NOMO-1 treated with DMSO at 0.1 percent for 48 hours (cell line): ENCODE data around the gene SCGB1C1.
"Not testable (repeated sequence)": the region's sequence is repeated elsewhere in the genome, so short reads cannot be mapped to it uniquely, and the experiment has no call there.

Experiments
- DNase-seq: peaks from one replicate; lab custom pipeline; 2025; ENCODE audit not compliant: unreplicated experiment; lab: John Stamatoyannopoulos, UW

The SCGB1C1 gene

DNA sequence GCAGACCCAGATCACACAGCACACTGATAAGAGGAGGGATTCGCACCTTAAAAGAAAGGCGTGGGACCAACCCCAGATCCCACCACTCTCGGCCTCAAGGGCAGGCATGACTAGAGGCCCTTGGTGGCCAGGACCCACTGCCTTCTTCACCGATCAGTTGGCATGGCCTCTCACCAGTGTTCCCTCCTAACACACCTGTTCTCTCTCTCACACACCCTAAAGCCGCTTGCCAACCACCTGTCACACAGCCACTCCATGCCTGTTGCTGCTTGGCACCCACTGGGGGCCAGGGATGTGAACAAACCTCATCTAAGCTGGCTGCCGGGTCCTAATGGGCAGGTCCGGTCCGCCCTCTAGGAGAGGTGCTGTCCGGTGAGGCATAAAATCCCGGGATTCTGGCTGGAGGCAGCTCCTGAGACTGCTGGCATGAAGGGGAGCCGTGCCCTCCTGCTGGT, at the start of gene SCGB1C1:
TSS of gene SCGB1C1 (plus strand) at position 405 of the 455 bp plus-strand sequence. CDS start at position 427, 22 bp downstream.
- not testable (repeated sequence) for DNase-seq

DNA sequence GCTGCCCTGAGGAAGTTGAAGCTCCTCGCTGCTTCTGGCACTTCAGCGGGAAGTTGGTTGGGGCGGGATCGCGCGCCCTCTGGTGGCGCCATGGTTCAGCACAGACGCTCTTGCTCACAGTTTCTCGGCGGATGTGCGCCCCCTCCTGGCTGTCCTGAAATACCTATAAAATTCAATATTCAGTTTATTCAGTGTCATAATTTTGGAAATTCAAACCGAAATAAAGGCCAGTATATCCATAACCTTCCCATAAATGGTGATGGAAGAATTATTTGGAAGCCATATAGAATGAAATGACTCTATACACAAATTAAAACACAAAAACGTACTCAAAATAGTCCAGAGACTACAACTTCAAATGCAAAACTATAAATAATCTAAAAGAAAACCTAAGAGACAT, 12.6 kb upstream of the SCGB1C1 start:
- DNase-seq, result not testable (repeated sequence)

DNA sequence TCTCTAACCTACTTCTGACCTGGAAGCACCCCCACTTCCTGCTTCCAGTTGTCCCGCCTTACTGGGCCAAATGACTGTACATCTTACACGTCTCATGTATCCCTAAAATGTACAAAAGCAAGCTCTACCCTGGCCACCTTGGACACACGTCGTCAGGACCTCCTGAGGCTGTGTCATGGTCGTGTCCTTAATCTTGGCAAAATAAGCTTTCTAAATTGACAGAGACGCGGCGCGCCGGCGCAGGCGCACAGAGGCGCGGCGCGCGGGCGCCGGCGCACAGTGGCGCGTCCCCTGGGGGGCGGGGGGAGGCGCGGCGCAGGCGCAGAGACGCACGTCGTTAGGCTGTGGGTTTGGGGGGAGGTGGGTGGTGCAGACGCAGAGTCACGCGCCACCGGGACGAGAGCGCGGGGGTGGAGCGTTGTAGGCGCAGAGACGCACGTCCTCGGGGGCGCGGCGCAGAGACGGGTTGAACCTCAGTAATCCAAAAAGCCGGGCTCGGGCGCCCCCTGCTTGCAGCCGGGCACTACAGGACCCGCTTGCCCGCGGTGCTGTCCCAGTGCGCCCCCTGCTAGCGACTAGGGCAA, 3.6 kb upstream of the SCGB1C1 start:
- not testable (repeated sequence) for DNase-seq

DNA sequence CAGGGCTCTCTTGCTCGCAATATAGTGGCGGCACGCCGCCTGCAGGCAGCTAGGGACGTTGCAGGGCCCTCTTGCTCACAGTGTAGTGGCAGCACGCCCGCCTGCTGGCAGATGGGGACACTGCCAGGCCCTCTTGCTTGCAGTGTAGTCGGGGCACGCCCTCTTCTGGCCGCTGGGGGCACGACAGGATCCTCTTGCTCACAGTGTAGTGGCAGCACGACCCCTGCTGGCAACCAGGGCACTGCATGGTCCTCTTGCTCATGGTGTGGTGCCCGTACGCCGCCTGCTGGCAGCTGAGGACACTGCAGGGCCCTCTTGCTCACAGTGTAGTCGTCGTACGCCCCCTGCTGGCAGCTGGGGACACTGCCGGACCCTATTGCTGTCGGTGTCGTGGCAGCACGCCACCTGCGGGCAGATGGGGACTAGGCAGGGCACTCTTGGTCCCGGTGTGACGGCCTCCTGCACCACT, 3.0 kb upstream of the SCGB1C1 start:
- DNase-seq, result not testable (repeated sequence)

DNA sequence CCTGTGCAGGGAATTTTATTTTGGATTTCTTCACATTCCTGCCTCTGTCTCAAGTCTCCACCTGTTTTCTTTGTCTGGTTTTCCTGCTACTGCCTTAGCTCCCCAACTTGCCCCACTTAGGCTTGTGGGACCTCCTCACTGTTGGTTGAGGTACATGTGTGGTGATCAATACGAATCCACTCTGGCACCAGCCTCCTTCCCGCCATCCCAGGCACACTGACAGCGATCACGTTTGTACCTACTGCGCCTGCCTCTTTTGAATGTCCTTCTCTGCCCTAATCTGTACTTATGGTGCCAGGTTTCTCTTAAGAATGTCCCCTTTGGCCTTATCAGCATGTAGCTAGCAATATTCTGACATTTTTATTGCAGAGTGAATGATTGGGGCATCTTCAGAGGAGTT, 2.3 kb upstream of the SCGB1C1 start:
- DNase-seq, result not testable (repeated sequence)

DNA sequence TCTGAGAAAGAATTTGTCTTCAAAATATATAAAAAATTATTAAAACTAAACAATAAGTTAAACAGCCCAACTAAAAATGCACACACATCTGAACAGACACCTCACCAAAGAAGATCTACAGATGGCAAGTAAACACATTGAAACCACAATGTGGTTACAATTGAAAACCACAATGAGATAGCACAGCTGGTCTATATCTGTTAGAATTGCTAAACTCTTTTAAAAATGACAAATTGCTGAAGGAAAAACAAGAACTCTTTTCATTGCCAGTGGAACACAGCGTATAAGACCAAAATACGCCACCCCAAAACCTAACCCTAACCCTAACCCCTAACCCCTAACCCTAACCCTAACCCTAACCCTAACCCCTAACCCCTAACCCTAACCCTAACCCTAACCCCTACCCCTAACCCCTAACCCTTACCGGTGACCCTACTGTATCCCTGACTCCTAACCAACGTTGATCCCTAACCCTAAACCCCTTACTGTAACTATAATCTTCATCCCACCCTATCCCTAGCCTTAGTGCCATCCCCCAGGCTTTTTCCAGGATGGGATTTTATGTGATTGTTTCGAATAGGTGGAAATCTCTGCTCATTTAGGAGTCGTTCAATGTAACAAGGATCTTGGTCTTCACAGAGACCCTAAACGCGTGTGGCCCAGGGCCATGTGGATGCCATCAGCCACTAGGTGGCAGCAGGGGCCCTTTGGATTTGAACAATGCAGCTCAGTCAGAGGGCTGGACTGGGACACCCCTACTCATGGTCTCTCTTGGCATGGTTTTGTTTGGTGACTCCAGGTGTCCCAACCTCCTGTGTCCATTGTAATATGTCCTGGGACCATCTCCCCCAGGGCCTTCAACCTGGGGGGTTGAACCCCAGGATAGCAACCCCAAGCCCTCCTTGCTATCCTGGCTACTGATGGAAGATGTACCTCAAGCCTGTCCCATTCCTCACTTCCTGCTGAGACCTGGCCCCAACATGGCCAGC, 1.1 kb upstream of the SCGB1C1 start:
- DNase-seq, result not testable (repeated sequence)

DNA sequence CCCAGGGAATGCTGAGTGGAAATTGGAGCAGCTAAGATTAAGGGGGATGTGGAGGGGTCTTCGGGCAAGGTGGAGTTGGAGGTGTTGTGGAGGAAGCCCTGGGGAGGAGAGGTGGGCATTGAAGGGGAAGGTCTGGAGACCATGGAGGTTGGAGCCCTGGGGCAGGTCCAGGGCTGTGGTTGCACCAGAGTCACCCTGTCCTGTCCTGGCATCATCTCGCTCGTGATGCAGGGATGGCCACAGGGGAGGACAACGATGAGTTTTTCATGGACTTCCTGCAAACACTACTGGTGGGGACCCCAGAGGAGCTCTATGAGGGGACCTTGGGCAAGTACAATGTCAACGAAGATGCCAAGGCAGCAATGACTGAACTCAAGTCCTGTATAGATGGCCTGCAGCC, 603 bp downstream of the SCGB1C1 start:
- DNase-seq, result not testable (repeated sequence)

DNA sequence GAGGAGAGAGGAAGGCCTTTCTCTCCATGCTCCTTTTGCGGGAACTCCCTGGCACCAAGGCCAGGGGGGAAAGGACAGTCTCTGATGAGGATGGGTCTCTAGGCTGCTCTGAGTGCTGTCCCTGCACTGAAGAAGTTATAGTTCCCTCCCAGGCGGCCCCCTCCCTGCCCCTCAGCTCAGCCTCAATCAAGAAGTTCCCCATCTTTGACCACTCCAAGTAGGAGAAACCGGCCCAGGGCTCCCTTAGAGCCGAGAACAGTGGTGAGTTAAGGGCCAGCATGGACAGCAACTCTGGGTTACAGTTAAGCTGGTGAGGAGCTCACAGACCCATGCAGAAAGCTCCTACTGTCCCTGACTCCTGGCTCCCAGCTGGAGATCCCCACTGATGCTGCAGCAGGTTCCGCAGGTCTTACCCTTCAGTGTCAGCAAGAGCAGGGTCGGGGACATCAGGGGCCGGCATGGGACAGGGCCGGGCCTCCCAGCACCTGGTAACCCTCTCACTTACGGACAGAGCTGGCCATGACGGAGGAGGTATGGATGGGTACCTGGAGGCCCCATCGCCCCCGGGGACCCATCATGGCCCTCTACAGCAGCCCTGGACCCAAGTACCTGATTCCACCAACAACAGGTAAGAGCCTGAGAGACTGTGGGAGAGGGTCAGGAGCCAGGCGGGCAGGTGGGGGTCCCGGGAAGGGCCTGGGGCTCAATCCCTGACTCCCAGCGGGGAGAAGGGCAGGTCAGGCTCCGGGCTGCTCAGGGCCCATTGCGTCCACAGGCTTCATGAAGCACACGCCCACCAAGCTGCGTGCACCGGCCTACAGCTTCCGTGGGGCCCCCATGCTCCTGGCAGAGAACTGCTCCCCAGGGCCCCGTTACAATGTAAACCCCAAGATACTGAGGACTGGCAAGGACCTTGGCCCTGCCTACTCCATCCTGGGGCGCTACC, 4.2 kb downstream of the SCGB1C1 start:
- no peak for DNase-seq

DNA sequence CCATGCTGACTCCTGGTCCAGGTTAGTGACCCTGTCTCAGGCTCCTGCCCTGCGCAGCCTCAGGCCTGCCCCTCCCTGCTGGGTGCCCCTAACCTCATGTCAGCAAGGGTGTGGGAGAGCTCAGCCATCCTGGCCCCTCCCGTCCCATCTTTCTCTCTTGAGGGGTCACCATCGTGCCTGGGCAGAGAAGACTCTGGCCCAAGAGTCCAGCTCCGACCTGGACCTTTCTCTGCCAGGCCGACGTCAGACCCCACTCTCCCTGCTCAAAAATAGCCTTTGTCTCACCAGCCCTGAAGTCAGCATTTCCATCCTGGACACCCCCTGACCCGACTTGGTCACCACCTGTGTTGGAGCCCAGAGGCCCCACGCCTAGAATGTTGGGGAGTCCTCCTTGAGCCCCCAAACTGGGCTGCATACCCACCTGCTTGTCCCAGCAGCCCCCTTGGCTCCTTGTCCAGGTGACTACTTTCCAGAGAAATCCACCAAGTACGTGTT, 4.9 kb downstream of the SCGB1C1 start:
- DNase-seq, result no peak

DNA sequence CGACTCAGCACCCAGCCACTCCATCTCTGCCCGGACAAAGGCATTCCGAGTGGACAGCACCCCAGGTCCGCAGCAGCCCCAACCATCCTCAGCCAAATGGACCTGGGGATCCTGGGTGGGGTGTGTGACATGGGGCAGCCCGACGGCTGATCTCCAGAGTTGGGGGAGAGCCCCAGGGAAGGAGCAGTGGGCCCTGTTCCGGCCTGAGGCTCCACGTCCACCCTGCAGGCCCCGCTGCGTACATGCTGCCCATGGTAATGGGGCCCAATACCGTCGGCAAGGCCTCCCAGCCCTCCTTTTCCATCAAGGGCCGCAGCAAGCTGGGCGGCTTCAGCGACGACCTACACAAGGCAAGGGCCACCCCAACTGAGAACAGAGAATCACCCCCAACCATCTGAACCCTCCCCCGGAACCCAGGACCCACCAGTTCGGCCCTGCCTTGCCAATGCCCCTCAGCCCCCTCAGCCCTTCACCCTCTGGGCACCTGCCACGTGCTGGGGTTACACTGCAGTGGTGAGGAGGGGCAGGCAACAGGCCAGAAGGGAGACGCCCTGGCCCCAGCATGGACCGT, 5.4 kb downstream of the SCGB1C1 start:
- no peak for DNase-seq

DNA sequence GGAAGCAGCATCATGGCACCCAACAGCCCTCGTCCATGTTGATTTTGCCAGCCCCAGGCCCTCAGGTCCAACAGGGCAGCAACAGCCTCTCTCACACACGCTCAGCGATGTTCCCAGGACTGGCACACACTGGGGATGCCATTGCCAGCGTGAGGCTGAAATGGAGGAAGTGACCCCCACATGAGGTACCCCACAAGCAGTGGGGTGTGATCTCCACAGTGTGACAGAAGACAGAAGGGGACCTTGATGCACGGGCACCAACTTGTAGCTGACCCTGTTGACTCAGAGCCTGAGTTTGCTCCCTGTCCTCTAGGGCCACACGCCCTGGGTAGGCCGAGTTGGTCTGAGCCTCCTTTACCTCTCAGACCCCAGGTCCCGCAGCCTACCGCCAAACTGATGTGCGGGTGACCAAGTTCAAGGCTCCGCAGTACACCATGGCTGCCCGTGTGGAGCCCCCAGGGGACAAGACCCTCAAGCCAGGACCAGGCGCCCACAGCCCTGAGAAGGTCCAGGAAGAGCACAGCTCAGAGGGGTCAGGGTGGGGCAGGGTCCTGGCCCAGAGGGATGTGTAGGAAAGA, 6.2 kb downstream of the SCGB1C1 start:
- no peak for DNase-seq

DNA sequence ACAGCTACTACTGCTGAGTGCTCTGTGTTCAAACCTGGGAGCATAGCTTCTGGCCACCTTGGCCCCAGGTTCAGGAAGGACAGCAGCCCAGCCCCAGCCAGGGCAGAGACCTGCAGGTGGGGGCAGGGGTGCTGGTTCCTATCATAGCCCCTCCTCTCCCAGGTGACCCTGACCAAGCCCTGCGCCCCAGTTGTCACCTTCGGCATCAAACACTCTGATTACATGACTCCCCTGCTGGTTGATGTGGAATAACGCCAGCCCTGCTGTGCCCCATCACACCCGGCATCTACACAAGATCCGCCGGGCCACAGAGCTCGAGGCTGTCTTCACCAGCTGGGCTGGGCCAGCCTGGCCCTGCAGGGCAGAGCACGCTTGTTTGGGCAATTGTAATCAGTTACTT, 6.9 kb downstream of the SCGB1C1 start:
- DNase-seq, result no peak

DNA sequence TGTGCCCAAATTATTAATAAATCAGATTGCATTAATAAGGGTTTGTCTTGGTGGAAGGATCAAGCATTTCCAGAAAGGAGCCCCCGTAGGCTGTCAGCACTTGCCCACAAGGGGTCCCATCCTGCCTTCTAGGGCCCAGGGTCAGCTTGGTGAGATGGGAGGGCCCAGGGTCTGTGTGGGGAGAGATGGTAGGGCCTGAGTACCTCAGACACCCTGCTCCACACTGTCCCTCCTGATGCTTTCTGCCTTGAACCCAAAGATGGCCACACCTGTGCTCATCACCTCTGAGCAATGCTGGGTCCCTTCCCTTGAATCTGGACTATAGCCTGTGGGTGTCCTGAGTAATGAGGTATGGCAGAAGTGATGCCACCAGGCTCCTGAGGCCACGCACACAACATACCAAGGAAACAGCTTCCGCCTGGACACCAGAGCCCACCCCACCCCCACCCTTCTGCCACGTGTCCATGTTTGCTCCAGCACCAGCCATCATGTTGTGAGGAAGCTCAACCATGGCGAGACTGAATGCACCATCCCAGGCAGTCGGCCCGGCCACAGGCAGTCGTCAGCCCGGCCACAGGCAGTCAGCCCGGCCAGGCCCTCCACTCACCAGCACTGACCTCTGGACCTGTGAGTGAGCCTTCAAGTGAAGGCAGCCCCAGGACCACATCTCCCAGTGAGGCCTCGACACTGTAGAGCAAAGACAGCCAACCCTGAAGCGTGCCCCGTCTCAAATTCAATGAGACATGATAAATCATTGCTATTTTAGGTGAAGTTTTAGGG, 7.5 kb downstream of the SCGB1C1 start:
- no peak for DNase-seq

DNA sequence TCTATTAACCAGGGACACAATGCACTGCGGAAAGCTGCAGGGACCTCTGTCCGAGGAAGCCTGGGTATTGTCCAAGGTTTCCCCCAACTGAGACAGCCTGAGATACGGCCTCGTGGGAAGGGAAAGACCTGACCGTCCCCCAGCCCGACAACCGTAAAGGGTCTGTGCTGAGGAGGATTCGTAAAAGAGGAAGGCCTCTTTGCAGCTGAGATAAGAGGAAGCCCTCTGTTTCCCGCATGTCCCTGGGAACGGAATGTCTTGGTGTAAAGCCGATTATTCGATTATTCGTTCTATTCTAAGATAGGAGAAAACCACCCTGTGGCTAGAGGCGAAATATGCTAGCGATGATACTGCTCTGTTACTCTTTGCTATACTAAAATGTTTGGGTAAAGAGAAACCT, 9.1 kb downstream of the SCGB1C1 start:
- no peak for DNase-seq

DNA sequence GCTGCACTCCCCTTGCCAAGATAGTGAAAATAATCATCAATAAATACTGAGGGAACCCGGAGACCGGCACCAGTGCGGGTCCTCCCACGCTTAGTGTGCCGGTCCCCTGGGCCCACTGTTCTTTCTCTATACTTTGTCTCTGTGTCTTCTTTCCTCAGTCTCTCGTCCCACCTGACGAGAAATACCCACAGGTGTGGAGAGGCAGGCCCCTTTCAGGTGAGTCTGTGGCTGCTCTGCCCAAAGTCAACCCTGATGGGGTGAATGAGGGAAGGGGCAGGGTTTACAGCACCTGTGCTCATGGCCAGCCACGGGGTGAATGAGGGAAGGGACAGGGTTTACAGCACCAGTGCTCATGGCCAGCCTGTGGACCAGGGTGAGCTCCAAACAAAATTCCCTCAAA, 9.6 kb downstream of the SCGB1C1 start:
- no peak for DNase-seq

DNA sequence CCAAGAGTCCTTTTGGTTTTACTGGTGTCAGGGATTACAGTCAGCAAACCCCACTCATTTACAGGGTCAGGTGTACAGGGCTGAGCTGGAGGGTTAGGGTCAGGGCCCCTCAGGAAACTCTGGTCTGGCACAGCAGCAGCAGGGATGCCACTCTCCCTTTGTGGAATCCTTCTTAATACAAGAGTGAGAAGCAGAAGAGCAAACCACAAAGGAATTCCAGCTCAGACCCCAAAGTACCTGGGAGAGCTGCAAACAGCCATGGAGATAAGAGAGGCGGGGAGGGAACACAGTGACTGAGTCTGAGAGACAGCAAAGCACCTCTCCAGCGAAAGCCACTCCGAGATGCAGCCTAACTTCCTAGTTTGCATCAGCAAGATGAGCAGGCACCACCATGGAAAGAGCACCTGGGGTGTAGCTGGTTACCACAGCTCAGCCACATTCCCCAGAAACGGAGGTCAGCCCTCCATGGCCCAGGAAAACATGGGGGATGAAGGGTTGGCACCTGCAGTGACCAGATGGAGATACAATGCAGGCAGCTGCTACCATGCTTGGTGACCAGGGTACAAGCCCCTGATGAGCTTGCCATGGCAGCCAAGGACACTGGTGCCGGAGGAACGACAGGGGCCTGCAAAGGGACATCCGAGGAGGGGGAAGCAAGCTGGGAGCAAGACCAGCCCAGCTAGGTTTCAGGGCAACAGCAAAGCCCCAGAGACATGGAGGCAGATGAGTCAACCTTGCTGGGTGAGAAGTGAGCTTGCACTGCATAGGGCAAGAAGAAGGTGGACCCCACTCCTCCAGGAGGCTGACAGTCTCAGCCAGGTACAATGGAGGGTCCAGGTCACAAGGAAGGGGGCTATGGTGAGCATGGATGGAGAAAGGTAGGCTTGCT, 10.4 kb downstream of the SCGB1C1 start:
- no peak for DNase-seq

DNA sequence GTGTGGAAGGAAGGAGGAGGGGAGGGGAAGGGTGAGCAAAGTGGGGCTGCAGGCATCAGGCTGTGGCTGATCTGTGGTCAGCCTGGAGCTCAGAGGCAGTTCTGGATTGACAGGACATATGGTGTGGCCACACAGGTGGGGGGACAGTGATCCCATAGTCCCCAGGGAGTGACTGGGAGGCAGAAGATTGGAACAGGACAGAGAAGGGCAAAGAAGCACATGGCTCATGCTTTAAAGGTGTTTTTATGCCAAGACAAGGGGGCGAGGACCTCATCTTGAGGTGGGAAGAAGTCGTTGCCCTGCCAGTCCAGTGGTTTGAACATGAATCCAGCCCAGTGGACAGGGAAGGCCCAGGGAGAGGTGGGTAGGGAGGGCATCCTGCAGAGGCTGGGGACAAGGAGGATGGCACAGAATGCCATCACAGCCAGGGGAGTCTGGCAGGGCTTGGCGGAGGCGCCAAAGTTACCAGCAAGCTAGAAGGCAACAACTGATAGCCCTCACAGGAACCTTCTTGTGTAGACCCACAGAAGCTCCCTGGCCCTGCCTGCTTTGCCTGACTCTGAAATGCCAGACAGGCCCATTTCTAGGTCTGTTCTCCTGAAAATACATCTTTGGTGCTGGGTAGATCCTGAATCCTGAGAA, 11.2 kb downstream of the SCGB1C1 start:
- no peak for DNase-seq

DNA sequence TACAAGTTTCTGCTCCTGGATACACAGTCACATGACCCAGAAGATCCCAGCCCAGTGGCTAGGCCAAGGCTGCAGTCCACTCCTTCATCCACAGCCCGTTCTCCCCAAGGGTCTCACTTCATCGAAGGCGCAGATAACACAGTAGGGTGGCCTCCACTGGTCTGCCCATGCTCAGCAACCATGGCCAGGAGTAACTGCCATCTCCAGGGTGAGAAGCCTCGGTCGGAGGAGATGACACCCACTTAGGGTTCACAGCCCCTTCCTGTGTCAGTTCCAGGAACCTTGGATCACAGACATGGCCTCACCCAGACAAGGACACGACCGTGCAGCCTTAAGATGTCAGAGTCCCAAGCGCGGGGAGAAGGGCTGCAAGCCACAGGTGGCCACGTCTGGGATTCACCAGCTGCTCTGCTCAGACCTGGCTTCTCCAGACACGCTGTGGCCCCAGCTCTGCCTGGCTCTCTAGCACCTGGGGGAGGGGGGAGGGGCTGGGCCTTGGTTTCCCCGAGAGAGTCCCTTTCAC, 11.8 kb downstream of the SCGB1C1 start:
- DNase-seq, result no peak
